UCSD-AML1 (cell line): ENCODE results near the gene PIP4K2A.
"Not testable (repeated sequence)": the region's sequence is repeated elsewhere in the genome, so short reads cannot be mapped to it uniquely, and the experiment has no call there.

Experiments
- DNase-seq: peaks from one replicate; lab custom pipeline; 2025; ENCODE audit not compliant: unreplicated experiment; lab: John Stamatoyannopoulos, UW

Gene PIP4K2A

DNA sequence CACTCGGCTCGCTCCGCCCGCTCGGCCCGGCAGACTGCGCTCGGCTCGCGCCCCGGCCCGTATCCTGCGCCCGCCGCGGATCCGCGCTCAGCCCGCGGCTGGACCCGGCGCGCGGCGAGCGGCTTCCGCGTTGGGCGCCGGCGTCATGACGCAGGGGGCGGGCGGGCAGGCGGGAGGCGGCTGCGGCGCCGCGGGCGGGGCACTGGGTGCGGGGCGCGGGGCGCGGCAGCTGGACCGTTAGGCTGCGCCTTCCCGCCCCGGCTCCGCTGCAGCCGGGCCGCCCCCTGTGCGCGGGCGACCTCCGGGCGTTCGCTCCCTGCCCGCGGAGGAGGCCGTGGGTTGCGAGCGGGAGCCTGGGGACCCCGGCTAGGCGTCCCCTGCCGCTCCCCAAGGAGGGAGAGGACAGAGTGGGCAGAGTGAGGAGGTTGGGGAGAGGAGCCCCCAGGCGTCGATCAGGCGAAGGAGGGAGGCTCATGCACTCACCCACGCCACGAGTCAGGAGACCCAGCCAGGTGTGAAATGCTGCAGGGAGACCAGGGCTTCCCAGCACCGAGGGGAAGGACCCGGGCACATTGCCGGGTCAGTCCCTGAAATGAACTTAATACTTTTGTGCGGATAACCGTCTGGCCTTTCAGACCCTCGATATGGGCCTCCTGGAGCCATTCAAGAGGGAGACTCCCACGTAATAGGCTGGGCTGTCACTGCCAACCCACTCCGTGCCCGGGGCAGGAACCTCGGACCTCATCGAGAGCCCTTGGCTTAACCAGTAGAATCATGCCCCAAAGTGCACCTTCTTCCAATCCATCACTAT lies at the start of gene PIP4K2A:
TSS of gene PIP4K2A (minus strand) at position 100 of the 811 bp plus-strand sequence. CDS start 252 bp downstream, outside the sequence.
- DNase-seq: peak; percentile 83

DNA sequence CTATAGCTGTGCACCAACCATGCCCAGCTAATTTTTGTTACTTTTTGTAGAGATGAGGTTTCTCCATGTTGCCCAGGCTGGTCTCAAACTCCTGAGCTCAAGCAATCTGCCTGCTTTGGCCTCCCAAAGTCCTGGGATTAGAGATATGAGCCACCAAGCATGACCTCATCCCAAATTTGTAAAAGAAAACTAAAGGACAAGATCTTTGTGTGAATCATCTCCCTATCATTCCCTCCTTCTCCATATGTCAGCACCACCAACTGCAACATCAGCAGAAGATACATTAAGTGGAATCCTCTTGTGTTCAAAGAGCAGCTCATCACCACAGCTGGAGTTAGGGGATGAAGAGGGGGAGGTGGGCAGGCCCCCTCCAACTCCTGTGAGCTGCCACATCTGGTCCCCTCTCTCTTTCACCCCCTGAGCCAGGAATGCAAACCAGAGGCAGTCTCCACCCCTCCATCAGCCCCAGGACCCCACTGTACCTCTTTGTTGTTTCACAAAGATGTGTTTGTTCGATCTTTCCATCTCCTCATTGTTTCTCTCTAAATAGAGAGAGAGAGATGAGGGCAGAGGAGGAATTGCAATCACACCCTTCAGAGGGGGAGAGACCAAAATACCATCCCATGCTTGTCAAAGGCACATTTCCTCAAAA lies 47.3 kb upstream of the PIP4K2A start:
- no peak for DNase-seq

DNA sequence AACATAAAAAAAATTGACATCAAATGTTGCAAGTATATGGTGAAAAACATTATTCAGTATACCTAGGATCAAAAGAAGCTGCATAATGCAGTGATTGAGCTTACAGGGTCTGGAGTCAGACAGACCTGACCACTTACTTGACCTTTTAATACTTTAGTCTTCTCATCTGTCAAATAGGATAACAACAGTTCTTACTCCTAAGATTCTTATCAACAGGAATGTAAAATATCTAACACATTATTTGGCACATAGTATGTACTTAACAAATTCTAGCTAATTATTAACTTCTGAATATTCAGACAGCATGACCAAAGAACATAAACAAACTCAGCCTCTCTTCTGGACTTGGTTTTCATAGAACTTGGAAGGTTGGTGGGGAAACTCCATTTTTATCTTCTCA lies 45.6 kb upstream of the PIP4K2A start:
- no peak for DNase-seq

- no peak for DNase-seq
Observed at GRCh38 chr10:22758867-22759266, 44.5 kb upstream of the PIP4K2A start.

DNA sequence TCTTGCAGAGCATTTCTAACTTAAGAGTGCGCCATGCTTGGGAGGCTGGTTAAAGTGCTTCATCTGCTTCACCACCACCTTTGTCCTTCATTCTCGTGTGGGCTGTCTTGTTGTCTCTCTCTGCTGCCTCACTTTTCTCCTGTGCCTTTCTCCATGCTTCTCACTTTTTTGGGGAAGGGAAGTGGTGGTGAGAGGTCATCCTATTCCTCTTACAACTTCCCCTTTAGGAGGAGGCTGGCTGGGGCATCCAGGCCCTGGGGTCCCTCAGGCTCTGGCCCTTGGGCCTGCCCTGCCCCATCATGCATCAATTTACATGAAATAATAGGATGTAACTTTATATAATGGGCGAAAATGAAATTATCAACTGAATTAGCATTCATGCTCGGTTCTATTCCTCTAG lies 39.9 kb upstream of the PIP4K2A start:
- peak; percentile 17 for DNase-seq

- no peak for DNase-seq
Observed at GRCh38 chr10:22753786-22754185, 39.4 kb upstream of the PIP4K2A start.

- no peak for DNase-seq
Observed at GRCh38 chr10:22752272-22752889, 38.0 kb upstream of the PIP4K2A start.

- no peak for DNase-seq
Observed at GRCh38 chr10:22750131-22750530, 35.8 kb upstream of the PIP4K2A start.

DNA sequence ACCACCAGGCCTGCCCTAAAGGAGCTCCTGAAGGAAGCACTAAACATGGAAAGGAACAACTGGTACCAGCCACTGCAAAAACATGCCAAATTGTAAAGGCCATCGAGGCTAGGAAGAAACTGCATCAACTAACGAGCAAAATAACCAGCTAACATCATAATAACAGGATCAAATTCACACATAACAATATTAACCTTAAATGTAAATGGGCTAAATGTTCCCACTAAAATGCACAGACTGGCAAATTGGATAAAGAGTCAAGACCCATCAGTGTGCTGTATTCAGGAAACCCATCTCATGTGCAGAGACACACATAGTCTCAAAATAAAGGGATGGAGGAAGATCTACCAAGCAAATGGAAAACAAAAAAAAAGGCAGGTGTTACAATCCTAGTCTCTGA lies 30.5 kb upstream of the PIP4K2A start:
- not testable (repeated sequence) for DNase-seq

DNA sequence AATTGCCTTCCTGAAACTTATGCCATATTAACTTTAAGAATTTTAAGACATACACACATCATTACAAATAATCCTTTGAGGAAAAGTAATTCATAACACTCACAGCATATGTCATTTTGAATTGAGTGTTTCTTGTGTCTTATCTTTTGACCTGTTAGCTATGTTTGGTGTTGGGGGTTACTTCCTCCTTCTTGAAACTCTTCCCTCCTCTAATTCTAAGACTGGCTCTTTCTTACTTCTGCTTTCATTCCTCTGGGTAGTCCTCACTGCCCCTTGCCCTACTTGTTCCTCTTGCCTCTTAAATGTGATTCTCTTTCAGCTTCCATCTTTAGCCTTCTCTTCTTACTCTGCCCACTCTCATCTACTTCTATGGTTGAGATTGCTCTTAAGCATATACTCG lies 28.3 kb upstream of the PIP4K2A start:
- DNase-seq: no peak

- not testable (repeated sequence) for DNase-seq
Observed at GRCh38 chr10:22741631-22742030, 27.3 kb upstream of the PIP4K2A start.

- DNase-seq: no peak
Observed at GRCh38 chr10:22740180-22740579, 25.8 kb upstream of the PIP4K2A start.

DNA sequence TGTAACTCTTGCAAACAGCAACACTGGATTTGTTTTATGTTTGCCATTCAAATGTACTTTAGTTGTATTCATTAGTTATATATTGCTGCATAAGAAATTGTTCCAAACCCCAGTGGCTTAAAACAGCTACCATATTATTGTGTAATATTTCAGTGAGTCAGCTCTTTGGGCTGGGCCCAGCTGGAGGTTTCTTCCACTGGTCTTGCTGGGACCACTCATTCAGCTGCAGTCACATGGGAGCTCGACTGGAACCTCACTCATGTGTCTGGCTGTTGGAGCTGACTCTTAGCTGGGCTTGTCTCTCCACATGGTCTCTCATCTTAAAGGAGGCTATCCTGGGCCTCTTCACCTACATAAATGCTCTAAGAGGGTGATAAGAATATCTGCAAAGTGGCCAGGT lies 23.2 kb upstream of the PIP4K2A start:
- no peak for DNase-seq

DNA sequence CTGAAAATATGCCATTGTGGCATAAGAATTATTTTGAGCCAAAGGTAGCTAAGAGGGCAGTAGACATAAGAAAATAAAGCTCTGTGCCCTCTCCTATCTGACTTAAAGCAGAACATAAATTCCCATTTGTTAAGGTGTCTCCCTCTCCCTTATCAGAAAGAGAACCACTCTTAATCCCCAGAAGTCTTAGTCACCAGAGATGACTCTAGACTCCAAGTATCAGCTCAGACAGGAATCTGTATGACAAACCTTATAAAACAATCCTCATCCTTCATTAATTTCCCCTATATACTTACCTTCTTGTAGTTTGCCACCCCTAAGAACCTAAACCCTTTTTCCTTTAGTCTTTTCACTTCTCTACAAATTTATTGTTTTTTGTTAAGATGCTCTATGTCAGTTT lies 21.8 kb upstream of the PIP4K2A start:
- DNase-seq: no peak

- DNase-seq: no peak
Observed at GRCh38 chr10:22733992-22734391, 19.6 kb upstream of the PIP4K2A start.

- no peak for DNase-seq
Observed at GRCh38 chr10:22727663-22728062, 13.3 kb upstream of the PIP4K2A start.

GRCh38 chr10:22727112-22727511 lies 12.7 kb upstream of the PIP4K2A start:
- no peak for DNase-seq

- no peak for DNase-seq
Observed at GRCh38 chr10:22724773-22725172, 10.4 kb upstream of the PIP4K2A start.

DNA sequence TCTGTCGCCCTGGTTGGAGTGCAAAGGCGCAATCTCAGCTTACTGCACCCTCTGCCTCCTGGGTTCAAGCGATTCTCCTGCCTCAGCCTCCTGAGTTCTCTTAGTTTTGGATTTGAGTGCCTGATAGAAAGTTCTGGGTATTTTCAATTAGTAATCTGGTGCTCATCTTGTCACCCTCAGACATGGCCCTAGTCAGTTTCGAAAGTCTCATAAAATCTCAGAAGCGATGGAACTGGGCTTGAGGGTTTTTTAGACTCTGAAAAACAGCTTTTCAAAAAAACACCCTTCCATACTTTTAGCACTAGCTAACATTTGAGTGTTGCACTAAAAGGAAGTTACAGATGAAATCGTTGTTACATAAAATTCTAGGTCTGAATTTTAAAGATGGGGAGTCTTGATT lies 9.4 kb upstream of the PIP4K2A start:
- no peak for DNase-seq

DNA sequence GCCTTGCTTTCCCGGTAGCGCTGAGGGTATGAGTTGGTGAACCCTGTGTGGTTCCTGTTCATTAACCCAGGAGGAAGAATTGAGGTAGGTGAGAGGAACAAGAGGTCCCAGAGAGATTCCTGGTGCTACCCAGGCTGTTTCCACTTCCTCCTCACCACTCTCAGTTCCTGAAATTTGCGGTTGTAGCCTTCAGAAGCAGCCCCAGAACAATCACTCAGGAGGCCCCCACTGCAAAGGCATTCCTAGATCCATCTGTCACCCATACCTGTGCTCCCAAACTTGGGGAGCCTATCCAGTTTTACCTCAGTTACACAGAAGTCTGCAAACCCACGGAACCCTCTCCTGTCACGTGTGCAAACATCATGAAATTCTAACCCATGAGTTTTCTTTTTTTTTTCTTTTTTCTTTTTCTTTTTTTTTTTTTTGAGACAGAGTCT lies 9.0 kb upstream of the PIP4K2A start:
- peak; percentile 46 for DNase-seq

GRCh38 chr10:22722626-22723169 lies 8.3 kb upstream of the PIP4K2A start:
- DNase-seq: no peak

GRCh38 chr10:22720667-22721066 lies 6.3 kb upstream of the PIP4K2A start:
- peak; percentile 17 for DNase-seq
